ENCODE measurements around the gene C14orf132.

C14orf132 gene

DNA sequence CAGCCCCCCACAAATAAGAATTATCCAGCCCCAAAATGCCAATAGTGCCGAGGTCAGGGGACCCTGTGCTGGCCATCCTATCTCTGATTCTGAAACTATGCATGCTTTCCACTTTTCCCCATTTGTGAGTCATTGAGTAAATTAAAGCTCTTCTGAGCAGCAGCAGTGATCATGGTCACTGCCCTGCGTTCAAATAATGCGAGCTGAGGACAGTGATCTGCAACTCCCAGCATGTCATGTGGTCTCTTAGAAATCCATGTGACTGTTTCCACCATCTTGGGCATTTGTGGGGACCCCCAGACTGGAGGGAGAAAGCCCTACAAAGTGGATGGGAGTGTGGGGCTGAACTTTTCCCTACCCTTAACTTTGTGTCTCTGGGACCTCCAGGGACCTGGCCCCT is 53.8 kb downstream of the C14orf132 start:
- peaks cover 65% of the 10 kb centered on the region for H3K4me1 Mint-ChIP-seq
- no peak overlapping the region for H3K4me3 Mint-ChIP-seq
- H3K27ac Mint-ChIP-seq: no peak overlapping the region
- no peaks in the 10 kb centered on the region for H3K9me3 Mint-ChIP-seq
- H3K27me3 Mint-ChIP-seq (ENCODE audit: low read depth): peaks cover 47% of the 10 kb centered on the region
- H3K36me3 Mint-ChIP-seq (ENCODE audit: low read depth): no peaks in the 10 kb centered on the region
- TF ChIP-seq, protein P1, sequence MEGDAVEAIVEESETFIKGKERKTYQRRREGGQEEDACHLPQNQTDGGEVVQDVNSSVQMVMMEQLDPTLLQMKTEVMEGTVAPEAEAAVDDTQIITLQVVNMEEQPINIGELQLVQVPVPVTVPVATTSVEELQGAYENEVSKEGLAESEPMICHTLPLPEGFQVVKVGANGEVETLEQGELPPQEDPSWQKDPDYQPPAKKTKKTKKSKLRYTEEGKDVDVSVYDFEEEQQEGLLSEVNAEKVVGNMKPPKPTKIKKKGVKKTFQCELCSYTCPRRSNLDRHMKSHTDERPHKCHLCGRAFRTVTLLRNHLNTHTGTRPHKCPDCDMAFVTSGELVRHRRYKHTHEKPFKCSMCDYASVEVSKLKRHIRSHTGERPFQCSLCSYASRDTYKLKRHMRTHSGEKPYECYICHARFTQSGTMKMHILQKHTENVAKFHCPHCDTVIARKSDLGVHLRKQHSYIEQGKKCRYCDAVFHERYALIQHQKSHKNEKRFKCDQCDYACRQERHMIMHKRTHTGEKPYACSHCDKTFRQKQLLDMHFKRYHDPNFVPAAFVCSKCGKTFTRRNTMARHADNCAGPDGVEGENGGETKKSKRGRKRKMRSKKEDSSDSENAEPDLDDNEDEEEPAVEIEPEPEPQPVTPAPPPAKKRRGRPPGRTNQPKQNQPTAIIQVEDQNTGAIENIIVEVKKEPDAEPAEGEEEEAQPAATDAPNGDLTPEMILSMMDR (IDR thresholded peaks at IDR 0.05; ENCODE audit: unreplicated experiment in 3 of 3): no peak

DNA sequence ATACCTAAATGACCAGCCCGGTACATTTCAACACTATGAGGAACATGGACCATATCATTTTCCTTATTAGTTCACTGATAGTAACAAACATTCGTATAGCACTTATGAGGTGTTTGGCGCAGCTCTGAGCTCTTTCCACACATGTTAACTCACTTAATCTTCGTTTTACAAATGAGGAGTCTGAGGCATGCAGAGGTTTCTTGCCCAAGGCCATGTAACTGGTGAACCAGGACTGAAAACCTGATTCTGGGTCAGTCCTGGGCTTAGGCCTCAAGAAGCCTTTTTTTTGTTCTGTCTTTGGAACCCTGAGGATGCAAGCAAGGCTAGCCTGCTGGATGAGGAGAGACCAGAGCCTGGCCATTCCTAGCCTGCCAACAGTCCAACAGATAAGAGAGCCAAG is 55.0 kb downstream of the C14orf132 start:
- H3K4me3 Mint-ChIP-seq: no peak overlapping the region
- no peaks in the 10 kb centered on the region for H3K36me3 Mint-ChIP-seq (ENCODE audit: low read depth)
- TF ChIP-seq, protein P1 (IDR thresholded peaks at IDR 0.05; ENCODE audit: unreplicated experiment in 3 of 3): no peak
- peaks cover 60% of the 10 kb centered on the region for H3K4me1 Mint-ChIP-seq
- H3K9me3 Mint-ChIP-seq: no peaks in the 10 kb centered on the region
- H3K27me3 Mint-ChIP-seq (ENCODE audit: low read depth): peaks cover 53% of the 10 kb centered on the region
- no peak overlapping the region for H3K27ac Mint-ChIP-seq

DNA sequence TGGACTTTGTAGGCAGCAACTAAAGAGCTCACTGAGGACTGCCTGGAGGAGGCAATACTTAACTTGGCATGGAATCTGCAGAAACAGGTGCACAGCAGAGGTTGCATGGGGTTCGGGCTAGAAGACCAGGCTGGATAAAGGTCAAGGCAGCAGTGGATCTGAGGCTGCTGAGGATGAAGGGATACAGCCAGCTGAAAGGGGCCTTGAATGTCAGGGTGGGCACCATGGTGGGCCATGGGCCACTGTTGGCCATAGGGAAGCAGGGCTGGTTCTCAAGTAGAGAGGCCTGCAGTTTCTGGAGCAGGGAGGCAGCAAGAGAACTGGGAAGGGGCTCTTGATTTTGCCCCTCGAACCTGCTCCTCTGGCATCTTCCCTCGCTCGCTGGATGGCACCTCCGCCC is 55.5 kb downstream of the C14orf132 start:
- no peak overlapping the region for H3K27ac Mint-ChIP-seq
- H3K9me3 Mint-ChIP-seq: no peaks in the 10 kb centered on the region
- TF ChIP-seq, protein P1 (IDR thresholded peaks at IDR 0.05; ENCODE audit: unreplicated experiment in 3 of 3): no peak
- H3K27me3 Mint-ChIP-seq (ENCODE audit: low read depth): peaks cover 53% of the 10 kb centered on the region
- H3K4me1 Mint-ChIP-seq: peaks cover 58% of the 10 kb centered on the region
- H3K36me3 Mint-ChIP-seq (ENCODE audit: low read depth): no peaks in the 10 kb centered on the region
- H3K4me3 Mint-ChIP-seq: no peak overlapping the region

DNA sequence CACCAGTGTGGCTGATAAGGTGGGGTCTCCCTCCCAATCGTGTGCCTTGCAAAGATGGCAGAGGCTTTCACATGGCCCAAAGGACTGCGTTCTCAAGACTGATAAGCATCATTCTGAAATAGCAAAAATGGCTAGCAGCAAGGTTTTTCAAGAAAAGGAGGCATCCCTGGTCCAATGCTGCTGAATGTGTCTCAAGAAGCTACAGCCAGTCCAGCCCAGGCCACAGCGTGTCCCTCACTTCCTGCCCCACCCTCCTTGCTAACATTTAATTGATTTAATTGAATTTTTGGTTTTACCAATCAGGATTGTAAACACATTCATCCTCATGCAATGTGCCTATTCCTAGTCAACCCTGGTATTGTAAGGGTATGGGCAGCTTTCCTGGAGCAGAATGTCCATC is 55.9 kb downstream of the C14orf132 start:
- TF ChIP-seq, protein P1 (IDR thresholded peaks at IDR 0.05; ENCODE audit: unreplicated experiment in 3 of 3): no peak
- H3K36me3 Mint-ChIP-seq (ENCODE audit: low read depth): no peaks in the 10 kb centered on the region
- H3K4me1 Mint-ChIP-seq: peaks cover 58% of the 10 kb centered on the region
- H3K27ac Mint-ChIP-seq: no peak overlapping the region
- peaks cover 53% of the 10 kb centered on the region for H3K27me3 Mint-ChIP-seq (ENCODE audit: low read depth)
- H3K4me3 Mint-ChIP-seq: no peak overlapping the region
- no peaks in the 10 kb centered on the region for H3K9me3 Mint-ChIP-seq

DNA sequence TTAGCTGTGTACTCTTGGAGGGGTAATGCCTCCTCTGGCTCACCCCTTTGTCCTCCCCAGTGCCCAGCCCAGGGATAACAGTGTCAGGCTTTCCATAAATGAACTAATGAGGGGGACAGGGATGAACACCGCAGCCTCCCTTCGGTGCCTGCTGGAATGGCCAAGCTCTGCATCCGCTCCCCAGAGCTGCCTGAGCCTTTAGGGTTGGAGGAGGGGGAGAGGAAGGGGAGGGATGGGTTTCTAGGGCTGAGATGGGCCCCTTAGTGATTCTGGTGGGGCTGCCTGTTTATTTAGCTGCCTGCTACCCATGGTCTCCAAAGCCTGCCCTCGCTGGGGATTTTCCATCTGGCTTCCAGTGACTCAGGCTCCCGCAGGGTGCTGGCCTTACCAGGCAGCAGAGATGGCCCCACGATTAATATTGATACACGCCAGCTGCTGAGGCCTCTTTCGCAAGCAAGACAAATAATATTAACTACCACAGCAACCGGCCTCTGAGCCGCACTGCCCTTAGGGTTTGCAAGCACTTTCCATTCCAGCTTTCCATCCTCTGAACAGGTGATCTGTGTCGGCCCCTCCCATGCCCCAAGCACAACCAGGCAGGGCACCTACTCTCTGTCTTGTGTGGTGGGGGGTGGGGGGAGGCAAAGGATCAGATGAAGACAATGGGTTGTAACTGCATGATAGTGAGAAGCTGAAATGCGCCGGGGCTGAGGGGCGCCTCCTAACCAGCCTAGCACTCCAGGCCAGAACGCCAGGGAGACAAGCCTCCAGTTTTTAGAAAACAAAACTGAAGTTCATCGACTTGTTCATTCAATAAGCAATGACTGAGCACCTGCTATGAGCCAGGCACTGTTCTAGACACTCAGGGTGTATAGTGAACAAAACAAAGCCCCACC is 56.7 kb downstream of the C14orf132 start:
- Mint-ChIP-seq H3K4me3 (no peak overlapping the region), H3K9me3 (no peaks in the 10 kb centered on the region), H3K27ac (peak overlapping the region; percentile 37 to 48 (median 39)), H3K36me3 (ENCODE audit: low read depth) (no peaks in the 10 kb centered on the region), H3K4me1 (peaks cover 57% of the 10 kb centered on the region), H3K27me3 (ENCODE audit: low read depth) (peaks cover 57% of the 10 kb centered on the region)
- TF ChIP-seq, protein P1 (IDR thresholded peaks at IDR 0.05; ENCODE audit: unreplicated experiment in 3 of 3): no peak

All from nephron (organoid).